Erythroblast (primary cell): ENCODE measurements around the gene THRB.

Experiments
- GATA1 ChIP-seq: IDR thresholded peaks from 2 replicates; pipeline ENCODE4 v1.6.1; 2011; ENCODE audit warnings: low read depth, mild to moderate bottlenecking, control low read depth, low read length, moderate library complexity
- POLR2A ChIP-seq: IDR thresholded peaks from 2 replicates; pipeline ENCODE4 v1.6.1; 2011; ENCODE audit warnings: mild to moderate bottlenecking, low read length

DNA sequence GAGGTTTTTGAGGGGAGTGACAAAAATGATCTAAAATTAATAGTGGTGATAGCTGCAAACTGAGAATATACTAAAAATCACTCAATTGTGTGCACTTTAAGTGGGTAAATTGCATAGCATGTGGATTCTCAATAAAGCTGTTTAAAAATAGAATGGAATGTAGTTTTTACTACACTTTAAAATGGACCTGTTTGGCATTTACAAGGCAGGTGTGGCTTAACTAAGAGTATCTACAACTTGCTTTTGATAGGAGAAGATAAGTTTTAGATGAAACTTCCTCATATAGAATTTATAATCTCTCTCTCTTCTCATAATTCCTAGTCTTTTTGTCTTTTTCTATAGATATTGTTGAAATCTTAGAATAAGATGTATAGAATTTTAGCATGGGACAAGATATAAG lies 40.3 kb downstream of the THRB start:
- TF ChIP-seq POLR2A (no peak), GATA1 (no peak)
